Measurements from ENCODE around the gene VTI1B. TPM values are rescaled to one million over a fixed set of nuclear protein-coding genes. Genes with fewer than 3 reads are reported as not detected.
A peak's percentile ranks its signal among the peaks of the same experiment; 100 is the strongest.

Gene VTI1B
- total RNA-seq, 1 donor from 2014 or later, result 80.6 TPM

DNA sequence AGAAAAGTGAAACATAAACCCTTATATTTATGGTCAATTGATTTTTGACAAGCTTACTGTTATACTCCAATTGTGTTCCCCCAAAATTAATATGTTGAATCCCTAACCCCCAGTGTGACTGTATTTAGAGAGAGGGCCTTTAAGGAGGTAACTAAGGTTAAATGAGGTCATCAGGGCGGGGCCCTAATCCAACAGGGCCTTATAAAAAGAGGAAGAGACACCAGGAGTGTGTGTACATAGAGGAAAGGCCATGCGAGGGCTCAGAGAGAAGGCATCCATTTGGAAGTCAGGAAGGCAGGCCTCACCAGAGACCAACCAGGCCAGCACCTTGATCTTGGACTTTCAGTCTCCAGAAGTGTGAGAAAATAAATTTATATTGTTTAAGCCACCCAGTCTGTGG lies 6.5 kb upstream of the VTI1B start:
- TF ChIP-seq, protein P1, sequence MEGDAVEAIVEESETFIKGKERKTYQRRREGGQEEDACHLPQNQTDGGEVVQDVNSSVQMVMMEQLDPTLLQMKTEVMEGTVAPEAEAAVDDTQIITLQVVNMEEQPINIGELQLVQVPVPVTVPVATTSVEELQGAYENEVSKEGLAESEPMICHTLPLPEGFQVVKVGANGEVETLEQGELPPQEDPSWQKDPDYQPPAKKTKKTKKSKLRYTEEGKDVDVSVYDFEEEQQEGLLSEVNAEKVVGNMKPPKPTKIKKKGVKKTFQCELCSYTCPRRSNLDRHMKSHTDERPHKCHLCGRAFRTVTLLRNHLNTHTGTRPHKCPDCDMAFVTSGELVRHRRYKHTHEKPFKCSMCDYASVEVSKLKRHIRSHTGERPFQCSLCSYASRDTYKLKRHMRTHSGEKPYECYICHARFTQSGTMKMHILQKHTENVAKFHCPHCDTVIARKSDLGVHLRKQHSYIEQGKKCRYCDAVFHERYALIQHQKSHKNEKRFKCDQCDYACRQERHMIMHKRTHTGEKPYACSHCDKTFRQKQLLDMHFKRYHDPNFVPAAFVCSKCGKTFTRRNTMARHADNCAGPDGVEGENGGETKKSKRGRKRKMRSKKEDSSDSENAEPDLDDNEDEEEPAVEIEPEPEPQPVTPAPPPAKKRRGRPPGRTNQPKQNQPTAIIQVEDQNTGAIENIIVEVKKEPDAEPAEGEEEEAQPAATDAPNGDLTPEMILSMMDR (IDR thresholded peaks at IDR 0.05; ENCODE audit: insufficient read depth, low read length, severe bottlenecking), result no peak

DNA sequence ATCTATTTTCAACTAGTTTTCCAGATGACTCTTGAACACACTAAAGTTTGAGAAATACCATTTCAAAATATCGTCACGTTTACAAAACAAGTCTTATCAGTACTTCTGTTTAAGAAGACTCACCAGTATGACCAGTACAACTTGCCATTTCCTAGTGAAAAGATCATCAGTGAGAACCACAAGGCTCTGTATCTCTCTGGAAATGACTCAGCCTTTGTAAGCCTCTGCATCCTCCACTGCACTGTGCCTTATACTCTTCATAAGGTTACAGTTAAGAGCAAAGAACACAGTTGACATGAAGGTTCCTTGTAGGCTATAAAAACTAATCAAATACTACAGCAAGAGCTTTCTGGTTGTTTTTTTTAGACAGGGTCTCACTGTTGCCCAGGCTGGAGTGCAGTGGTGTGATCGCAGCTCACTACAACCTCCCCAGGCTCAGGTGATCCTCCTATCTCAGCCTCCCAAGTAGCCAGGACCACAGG lies 5.7 kb upstream of the VTI1B start:
- DNase-seq (ENCODE audit: low read depth), result peak; percentile 92

More for the DNA sequence above, 6.5 kb upstream of the VTI1B start:
- Histone ChIP-seq H3K4me3 (ENCODE audit: low read depth, low read length) (no peak overlapping the region), H3K27me3 (ENCODE audit: control insufficient read depth, insufficient read depth, low read length) (no peaks in the 10 kb centered on the region), H3K36me3 (ENCODE audit: control insufficient read depth, insufficient read depth, low read length) (peaks cover 14% of the 10 kb centered on the region)
- FAIRE-seq, result no peak
- DNase-seq (ENCODE audit: low read depth), result no peak

DNA sequence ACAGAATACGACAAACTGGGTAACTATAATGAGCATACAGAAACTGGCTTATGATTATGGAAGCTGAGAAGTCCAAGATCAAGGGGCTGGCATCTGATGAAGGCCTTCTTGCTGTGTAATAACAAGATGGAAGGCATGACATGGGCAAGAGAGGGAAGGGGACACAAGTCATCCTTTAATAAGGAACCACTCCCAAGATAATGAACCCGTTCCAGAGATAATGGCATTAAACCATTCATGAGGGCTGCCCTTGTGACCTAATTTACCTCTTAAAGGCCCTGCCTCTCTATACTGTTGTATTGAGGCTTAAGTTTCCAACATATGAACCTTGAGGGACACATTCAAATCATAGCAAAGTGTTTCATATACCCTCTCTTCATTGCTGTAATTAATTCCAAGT lies 4.6 kb upstream of the VTI1B start:
- FAIRE-seq (no peak), DNase-seq (ENCODE audit: low read depth) (no peak)
- TF ChIP-seq, protein P1 (IDR thresholded peaks at IDR 0.05; ENCODE audit: insufficient read depth, low read length, severe bottlenecking), result no peak
- Histone ChIP-seq H3K27me3 (ENCODE audit: control insufficient read depth, insufficient read depth, low read length) (no peaks in the 10 kb centered on the region), H3K36me3 (ENCODE audit: control insufficient read depth, insufficient read depth, low read length) (peaks cover 8% of the 10 kb centered on the region), H3K4me3 (ENCODE audit: low read depth, low read length) (no peak overlapping the region)

More for the DNA sequence above, 5.7 kb upstream of the VTI1B start:
- Histone ChIP-seq H3K36me3 (ENCODE audit: control insufficient read depth, insufficient read depth, low read length) (peaks cover 11% of the 10 kb centered on the region), H3K27me3 (ENCODE audit: control insufficient read depth, insufficient read depth, low read length) (no peaks in the 10 kb centered on the region), H3K4me3 (ENCODE audit: low read depth, low read length) (no peak overlapping the region)
- no peak for FAIRE-seq
- TF ChIP-seq, protein P1 (IDR thresholded peaks at IDR 0.05; ENCODE audit: insufficient read depth, low read length, severe bottlenecking), result no peak

- DNase-seq (ENCODE audit: low read depth), result no peak
- H3K27me3 ChIP-seq (ENCODE audit: control insufficient read depth, insufficient read depth, low read length), result no peaks in the 10 kb centered on the region
- peaks cover 8% of the 10 kb centered on the region for H3K36me3 ChIP-seq (ENCODE audit: control insufficient read depth, insufficient read depth, low read length)
- peak overlapping the region; percentile 80 for H3K4me3 ChIP-seq (ENCODE audit: low read depth, low read length)
- FAIRE-seq, result no peak
- TF ChIP-seq, protein P1 (IDR thresholded peaks at IDR 0.05; ENCODE audit: insufficient read depth, low read length, severe bottlenecking), result no peak
Measured at GRCh38 chr14:67675219-67675582, 769 bp upstream of the VTI1B start.

DNA sequence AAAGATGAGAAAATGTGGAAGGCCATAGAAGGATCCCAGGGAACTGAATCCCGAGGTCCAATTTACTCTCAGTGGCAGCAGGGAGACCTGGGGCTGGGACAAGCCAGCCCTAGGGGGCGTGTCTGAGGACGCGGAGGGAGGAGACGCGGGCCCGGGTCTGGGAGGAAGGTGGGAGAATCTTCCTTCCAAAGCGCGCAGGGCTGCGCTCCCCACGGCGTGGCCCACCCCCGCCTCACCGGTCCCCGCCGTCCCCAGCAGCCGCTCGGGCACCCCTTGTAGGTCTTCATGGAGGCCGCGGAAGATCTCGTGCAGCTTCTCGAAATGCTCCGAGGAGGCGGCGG lies 323 bp downstream of the VTI1B start:
- peaks cover 8% of the 10 kb centered on the region for H3K36me3 ChIP-seq (ENCODE audit: control insufficient read depth, insufficient read depth, low read length)
- H3K4me3 ChIP-seq (ENCODE audit: low read depth, low read length), result peak overlapping the region; percentile 80
- TF ChIP-seq, protein P1 (IDR thresholded peaks at IDR 0.05; ENCODE audit: insufficient read depth, low read length, severe bottlenecking), result no peak
- no peak for FAIRE-seq
- H3K27me3 ChIP-seq (ENCODE audit: control insufficient read depth, insufficient read depth, low read length), result no peaks in the 10 kb centered on the region
- DNase-seq (ENCODE audit: low read depth), result peak; percentile 47

DNA sequence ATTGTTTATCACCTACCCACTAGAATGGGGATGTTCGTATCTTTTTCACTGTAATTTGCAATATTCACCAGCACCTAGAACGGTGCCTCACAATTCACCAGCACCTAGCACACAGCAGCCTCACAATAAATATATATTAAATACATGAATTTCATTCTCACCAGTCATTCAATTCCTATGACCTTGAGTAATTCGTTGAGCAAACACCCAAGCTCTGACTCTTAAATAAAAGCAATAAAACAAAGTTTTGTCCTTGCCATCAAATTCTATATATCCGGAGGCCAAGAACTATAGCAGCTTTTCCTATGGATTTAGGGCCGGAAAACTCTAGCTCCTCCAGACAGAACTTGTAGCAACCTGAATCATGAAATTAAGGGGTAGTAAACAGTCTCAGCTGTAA lies 981 bp downstream of the VTI1B start:
- DNase-seq (ENCODE audit: low read depth), result peak; percentile 37
- no peak for FAIRE-seq
- TF ChIP-seq, protein P1 (IDR thresholded peaks at IDR 0.05; ENCODE audit: insufficient read depth, low read length, severe bottlenecking), result no peak
- no peaks in the 10 kb centered on the region for H3K27me3 ChIP-seq (ENCODE audit: control insufficient read depth, insufficient read depth, low read length)
- H3K36me3 ChIP-seq (ENCODE audit: control insufficient read depth, insufficient read depth, low read length), result peaks cover 8% of the 10 kb centered on the region
- peak overlapping the region; percentile 80 for H3K4me3 ChIP-seq (ENCODE audit: low read depth, low read length)
